Parathyroid adenoma (tissue), 2 donors: ENCODE results near the gene SLC25A21.

Experiments used
- H2AFZ ChIP-seq: fragments of 300-600 bp; sonication (generic); one replicate; pipeline ENCODE4 v1.7.0; 2017; ENCODE audit warnings: antibody characterized with exemption, mild to moderate bottlenecking
- H3K27ac ChIP-seq: fragments of 300-600 bp; sonication (generic); one replicate; pipeline ENCODE4 v1.7.0; 2017
- H3K27me3 ChIP-seq: fragments of 300-600 bp; sonication (generic); one replicate; pipeline ENCODE4 v1.7.0; 2017; ENCODE audit warnings: low read length; ENCODE audit not compliant: control insufficient read depth, insufficient read depth
- H3K36me3 ChIP-seq: fragments of 300-600 bp; sonication (generic); one replicate; pipeline ENCODE4 v1.7.0; 2017; ENCODE audit warnings: low read length; ENCODE audit not compliant: control insufficient read depth, insufficient read depth
- H3K4me1 ChIP-seq: fragments of 300-600 bp; sonication (generic); one replicate; pipeline ENCODE4 v1.7.0; 2017; ENCODE audit warnings: control low read depth
- H3K4me2 ChIP-seq: fragments of 300-600 bp; sonication (generic); one replicate; pipeline ENCODE4 v1.7.0; 2017; ENCODE audit warnings: low read length
- H3K4me3 ChIP-seq: fragments of 300-600 bp; sonication (generic); one replicate; pipeline ENCODE4 v1.7.0; 2017; ENCODE audit warnings: low read depth, low read length
- H3K79me2 ChIP-seq: fragments of 300-600 bp; sonication (generic); one replicate; pipeline ENCODE4 v1.7.0; 2017; ENCODE audit warnings: control low read depth
- H3K9ac ChIP-seq: fragments of 300-600 bp; sonication (generic); one replicate; pipeline ENCODE4 v1.7.0; 2017; ENCODE audit warnings: mild to moderate bottlenecking
- H3K9me3 ChIP-seq: fragments of 300-600 bp; sonication (generic); one replicate; pipeline ENCODE4 v1.7.0; 2017; ENCODE audit warnings: low read length; ENCODE audit not compliant: control insufficient read depth
- TF ChIP-seq, protein P1 (sequence below): fragments of 300-600 bp; sonication (generic); IDR thresholded peaks from one replicate; pipeline ENCODE4 v1.7.0; 2017; ENCODE audit warnings: antibody characterized with exemption, mild to moderate bottlenecking
- donor health status: primary hyperparathyroidism.

Gene SLC25A21

DNA sequence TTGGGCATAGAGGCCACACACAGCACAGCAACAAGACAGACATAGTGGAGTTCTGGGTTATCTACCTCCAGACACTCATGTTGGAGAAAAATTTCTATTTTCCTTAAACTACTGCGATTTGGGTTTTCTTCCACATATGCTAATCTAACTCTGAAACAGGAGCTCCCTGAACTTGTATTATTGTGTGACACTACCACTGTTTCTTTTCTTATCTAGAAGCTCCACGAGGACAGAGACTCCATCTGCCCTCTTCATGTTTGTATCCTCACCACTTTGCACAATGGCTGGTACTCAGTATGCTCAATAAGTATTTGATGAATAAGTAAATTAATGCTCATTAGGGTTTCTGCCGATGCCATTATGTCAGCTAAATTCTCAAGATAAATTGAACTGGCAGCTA is 292.1 kb downstream of the SLC25A21 start:
- Histone ChIP-seq H3K36me3 (no peaks in the 10 kb centered on the region), H3K4me1 (no peaks in the 10 kb centered on the region)
- TF ChIP-seq, protein P1, sequence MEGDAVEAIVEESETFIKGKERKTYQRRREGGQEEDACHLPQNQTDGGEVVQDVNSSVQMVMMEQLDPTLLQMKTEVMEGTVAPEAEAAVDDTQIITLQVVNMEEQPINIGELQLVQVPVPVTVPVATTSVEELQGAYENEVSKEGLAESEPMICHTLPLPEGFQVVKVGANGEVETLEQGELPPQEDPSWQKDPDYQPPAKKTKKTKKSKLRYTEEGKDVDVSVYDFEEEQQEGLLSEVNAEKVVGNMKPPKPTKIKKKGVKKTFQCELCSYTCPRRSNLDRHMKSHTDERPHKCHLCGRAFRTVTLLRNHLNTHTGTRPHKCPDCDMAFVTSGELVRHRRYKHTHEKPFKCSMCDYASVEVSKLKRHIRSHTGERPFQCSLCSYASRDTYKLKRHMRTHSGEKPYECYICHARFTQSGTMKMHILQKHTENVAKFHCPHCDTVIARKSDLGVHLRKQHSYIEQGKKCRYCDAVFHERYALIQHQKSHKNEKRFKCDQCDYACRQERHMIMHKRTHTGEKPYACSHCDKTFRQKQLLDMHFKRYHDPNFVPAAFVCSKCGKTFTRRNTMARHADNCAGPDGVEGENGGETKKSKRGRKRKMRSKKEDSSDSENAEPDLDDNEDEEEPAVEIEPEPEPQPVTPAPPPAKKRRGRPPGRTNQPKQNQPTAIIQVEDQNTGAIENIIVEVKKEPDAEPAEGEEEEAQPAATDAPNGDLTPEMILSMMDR, result no peak

DNA sequence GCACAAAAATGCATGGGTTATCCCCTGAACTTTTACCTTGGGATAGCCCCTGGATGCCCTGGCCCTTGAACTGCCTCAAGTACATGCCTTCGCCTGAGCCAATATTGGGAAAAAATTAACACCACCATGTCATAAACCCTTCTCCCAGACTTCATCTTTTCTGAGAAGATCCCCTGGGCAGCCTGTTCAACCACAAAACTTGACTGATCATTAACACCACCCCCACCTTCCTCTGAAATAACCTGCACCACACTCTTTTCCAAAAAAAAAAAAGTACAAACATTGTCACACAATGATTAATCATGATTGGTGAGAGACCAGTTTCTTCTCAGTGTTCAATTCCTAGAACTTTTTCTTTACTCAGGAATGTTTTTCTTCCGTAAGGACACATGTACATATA is 292.8 kb downstream of the SLC25A21 start:
- Histone ChIP-seq H3K4me2 (no peak overlapping the region), H3K9me3 (no peaks in the 10 kb centered on the region), H3K4me3 (no peak overlapping the region), H3K27ac (no peak overlapping the region), H3K79me2 (no peaks in the 10 kb centered on the region), H3K4me1 (no peaks in the 10 kb centered on the region), H2AFZ (no peak overlapping the region), H3K36me3 (no peaks in the 10 kb centered on the region), H3K9ac (no peak overlapping the region), H3K27me3 (no peaks in the 10 kb centered on the region)
- TF ChIP-seq, protein P1, result no peak

More for the DNA sequence above, 292.1 kb downstream of the SLC25A21 start:
- no peak overlapping the region for H3K27ac ChIP-seq
- no peak overlapping the region for H2AFZ ChIP-seq
- H3K4me2 ChIP-seq, result no peak overlapping the region
- no peak overlapping the region for H3K9ac ChIP-seq
- no peaks in the 10 kb centered on the region for H3K27me3 ChIP-seq
- no peak overlapping the region for H3K4me3 ChIP-seq
- no peaks in the 10 kb centered on the region for H3K79me2 ChIP-seq
- no peaks in the 10 kb centered on the region for H3K9me3 ChIP-seq

DNA sequence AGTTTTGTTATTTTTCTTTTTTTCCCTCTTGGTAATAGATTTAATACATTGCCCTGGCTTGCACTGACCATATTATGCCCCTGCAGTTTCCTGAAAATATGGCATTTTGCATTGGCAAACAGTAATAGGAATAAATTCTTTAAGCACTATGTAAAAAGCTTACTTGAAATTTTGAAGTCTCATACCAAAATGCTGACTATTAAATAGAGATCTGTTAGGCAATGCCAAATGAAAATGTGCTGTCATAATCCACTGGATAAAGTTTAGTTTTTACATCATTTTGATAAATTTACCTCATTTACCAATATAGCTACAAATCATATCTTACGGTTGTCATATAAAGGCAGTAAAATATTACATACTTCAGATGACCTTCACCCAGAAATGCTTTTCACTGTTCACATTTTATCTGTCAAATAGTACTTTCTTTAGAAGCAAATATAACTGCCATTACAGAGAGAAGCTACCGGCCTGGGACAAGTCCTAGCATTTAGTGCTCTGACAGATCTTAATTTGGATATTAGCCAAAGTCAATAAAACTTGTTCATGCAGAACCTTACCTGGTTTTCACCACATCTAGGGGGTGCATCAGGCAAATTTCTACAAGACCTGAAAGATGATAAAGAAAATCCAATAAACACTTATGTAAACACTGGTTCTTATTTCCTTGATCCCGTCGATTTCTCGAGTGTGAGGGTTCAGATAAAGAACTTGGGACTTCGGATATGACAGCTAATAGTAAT is 297.8 kb downstream of the SLC25A21 start:
- H3K79me2 ChIP-seq, result no peaks in the 10 kb centered on the region

DNA sequence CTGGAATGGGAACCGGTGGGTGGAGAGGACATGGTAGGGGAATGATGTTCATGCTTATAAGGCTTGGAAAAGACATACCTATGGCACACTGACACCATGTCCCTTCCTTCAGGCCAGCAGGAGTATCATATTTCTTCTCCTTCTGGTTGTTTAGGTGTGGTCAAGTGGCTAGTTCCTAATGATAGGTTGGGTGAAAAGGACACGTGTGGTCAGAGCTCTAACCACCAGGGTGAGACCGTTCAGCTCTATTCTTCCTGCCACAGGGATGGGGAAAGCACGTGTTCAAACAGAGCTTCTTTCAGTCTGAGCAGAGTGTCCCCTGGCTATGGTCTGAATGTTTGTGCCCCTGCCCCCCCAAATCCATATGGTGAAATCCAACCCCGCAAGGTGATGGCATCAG is 301.6 kb downstream of the SLC25A21 start:
- Histone ChIP-seq H3K27me3 (no peaks in the 10 kb centered on the region), H2AFZ (no peak overlapping the region), H3K79me2 (no peaks in the 10 kb centered on the region), H3K9me3 (no peaks in the 10 kb centered on the region), H3K4me3 (no peak overlapping the region), H3K36me3 (no peaks in the 10 kb centered on the region), H3K4me1 (no peaks in the 10 kb centered on the region), H3K27ac (no peak overlapping the region), H3K9ac (no peak overlapping the region), H3K4me2 (no peak overlapping the region)
- TF ChIP-seq, protein P1, result no peak

More for the DNA sequence above, 297.8 kb downstream of the SLC25A21 start:
- H3K9me3 ChIP-seq, result no peaks in the 10 kb centered on the region
- peak overlapping the region; percentile 35 for H2AFZ ChIP-seq
- H3K4me1 ChIP-seq, result no peaks in the 10 kb centered on the region
- H3K4me2 ChIP-seq, result peak overlapping the region; percentile 48
- H3K9ac ChIP-seq, result no peak overlapping the region
- TF ChIP-seq, protein P1, result no peak
- H3K4me3 ChIP-seq, result no peak overlapping the region
- no peaks in the 10 kb centered on the region for H3K36me3 ChIP-seq
- H3K27me3 ChIP-seq, result no peaks in the 10 kb centered on the region
- H3K27ac ChIP-seq, result no peak overlapping the region

DNA sequence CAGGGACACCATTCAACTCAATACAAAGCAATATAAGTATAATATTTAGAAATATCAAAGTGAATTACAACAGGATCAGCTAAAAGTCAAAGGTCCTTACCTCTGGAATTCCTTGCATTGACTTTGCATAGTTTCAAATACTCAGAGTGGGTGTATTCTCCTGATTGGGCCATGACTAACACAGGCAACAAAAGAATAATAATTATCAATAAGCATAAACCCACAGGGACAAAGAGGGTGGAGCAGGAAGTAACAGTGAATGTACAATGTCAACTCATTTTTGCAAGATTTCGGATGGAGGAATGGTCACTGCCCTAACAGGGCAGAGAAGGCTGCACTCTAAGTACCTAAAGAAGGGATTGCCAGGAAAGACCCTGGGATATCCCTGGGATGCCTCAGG is 303.3 kb downstream of the SLC25A21 start:
- no peak overlapping the region for H2AFZ ChIP-seq
- H3K4me2 ChIP-seq, result no peak overlapping the region
- H3K9me3 ChIP-seq, result no peaks in the 10 kb centered on the region
- H3K4me1 ChIP-seq, result no peaks in the 10 kb centered on the region
- H3K4me3 ChIP-seq, result no peak overlapping the region
- no peaks in the 10 kb centered on the region for H3K79me2 ChIP-seq
- H3K36me3 ChIP-seq, result no peaks in the 10 kb centered on the region
- H3K9ac ChIP-seq, result no peak overlapping the region
- TF ChIP-seq, protein P1, result no peak
- no peaks in the 10 kb centered on the region for H3K27me3 ChIP-seq
- H3K27ac ChIP-seq, result no peak overlapping the region
